ENCODE results near the gene FBXO21. TPM values are rescaled to one million over a fixed set of nuclear protein-coding genes. Genes with fewer than 3 reads are reported as not detected.

FBXO21 gene
- total RNA-seq, 1 experiment from 2014 or later = 230 TPM

GRCh38 chr12:117111821-117112595 lies 78.3 kb downstream of the FBXO21 start:
- TF ChIP-seq CTCF (conservative IDR thresholded peaks at IDR 0.05; ENCODE audit: low read depth, low read length) (no peak), EZH2 (IDR thresholded peaks at IDR 0.05; ENCODE audit: low read length, unreplicated experiment) (no peak), EZH2phosphoT487 (IDR thresholded peaks at IDR 0.05; ENCODE audit: borderline replicate concordance, low read length) (no peak)
- Histone ChIP-seq H3K4me3 (ENCODE audit: low read length) (no peak overlapping the region), H3K27me3 (ENCODE audit: low read length) (0 out of 2 replicates have a peak, but pooled peaks cover 4% of the 10 kb centered on the region), H2AFZ (ENCODE audit: low read length) (no peak overlapping the region), H3K79me2 (ENCODE audit: low read length) (no peaks in the 10 kb centered on the region), H3K9me2 (replicated peaks; ENCODE audit: low read length) (no peaks in the 10 kb centered on the region), H3K36me3 (ENCODE audit: low read depth, low read length) (no peaks in the 10 kb centered on the region), H3K27ac (ENCODE audit: low read length) (no peak overlapping the region), H3K9me3 (ENCODE audit: low read length) (no peaks in the 10 kb centered on the region), H3K9ac (ENCODE audit: low read length) (no peak overlapping the region), H3K4me2 (ENCODE audit: low read length) (no peak overlapping the region), H4K20me1 (ENCODE audit: low read length) (no peaks in the 10 kb centered on the region), H3K4me1 (ENCODE audit: insufficient read depth, low read length) (no peaks in the 10 kb centered on the region), H3F3A (ENCODE audit: low read length, unreplicated experiment) (no peaks in the 10 kb centered on the region)
- ChIA-PET CTCF (no interaction called here), POLR2A (ENCODE audit: unreplicated experiment) (no interaction called here)
- BruUV-seq (replicated peaks) = no TSS peak
- DNase-seq (no peak), ATAC-seq (no peak)
- intact Hi-C loops (cut with micrococcal nuclease) = no loop called here

- intact Hi-C loops (cut with micrococcal nuclease) = no loop called here
Measured at GRCh38 chr12:117111386-117111785, 78.9 kb downstream of the FBXO21 start.

More at GRCh38 chr12:117111386-117111785, 78.9 kb downstream of the FBXO21 start:
- Histone ChIP-seq H3K27ac (ENCODE audit: low read length) (no peak overlapping the region), H3K4me1 (ENCODE audit: insufficient read depth, low read length) (peaks cover 3% of the 10 kb centered on the region), H3K9ac (ENCODE audit: low read length) (no peak overlapping the region), H3K79me2 (ENCODE audit: low read length) (no peaks in the 10 kb centered on the region), H3K36me3 (ENCODE audit: low read depth, low read length) (no peaks in the 10 kb centered on the region), H2AFZ (ENCODE audit: low read length) (no peak overlapping the region), H3K4me3 (ENCODE audit: low read length) (no peak overlapping the region), H3K4me2 (ENCODE audit: low read length) (no peak overlapping the region), H3K9me3 (ENCODE audit: low read length) (no peaks in the 10 kb centered on the region), H3K9me2 (replicated peaks; ENCODE audit: low read length) (no peaks in the 10 kb centered on the region), H4K20me1 (ENCODE audit: low read length) (no peaks in the 10 kb centered on the region), H3K27me3 (ENCODE audit: low read length) (0 out of 2 replicates have a peak, but pooled peaks cover 9% of the 10 kb centered on the region), H3F3A (ENCODE audit: low read length, unreplicated experiment) (no peaks in the 10 kb centered on the region)
- no TSS peak for BruUV-seq (replicated peaks)
- ChIA-PET POLR2A (ENCODE audit: unreplicated experiment) (no interaction called here), CTCF (no interaction called here)
- TF ChIP-seq EZH2phosphoT487 (IDR thresholded peaks at IDR 0.05; ENCODE audit: borderline replicate concordance, low read length) (no peak), EZH2 (IDR thresholded peaks at IDR 0.05; ENCODE audit: low read length, unreplicated experiment) (no peak), CTCF (conservative IDR thresholded peaks at IDR 0.05; ENCODE audit: low read depth, low read length) (no peak)
- no peak for DNase-seq
- no peak for ATAC-seq
